ENCODE measurements around the gene BMPR1B. TPM values are rescaled to one million over a fixed set of nuclear protein-coding genes. Genes with fewer than 3 reads are reported as not detected.

The BMPR1B gene
- total RNA-seq, 6 experiments from 2014 or later: 0.31 to 1.6 (median 0.62) TPM

- ATAC-seq: peak in 3 of 4 donors; percentile 44 to 79 (median 49)
- Histone ChIP-seq H3K27me3 (no peaks in the 10 kb centered on the region), H3K27ac (peak overlapping the region in 1 of 3 donors; percentile 63), H3K4me1 (peaks cover 0 to 31% (median 0%) of the 10 kb centered on the region in 4 donors), H3K4me3 (no peak overlapping the region), H3K9me3 (no peaks in the 10 kb centered on the region), H3K36me3 (no peaks in the 10 kb centered on the region)
- WGBS (ENCODE audit: insufficient coverage, low coverage, low lambda C conversion rate, missing lambda C conversion rate): 75% methylated on average over 2 of the region's 2 CpGs
- peak in 1 of 3 donors; percentile 59 for DNase-seq
- TF ChIP-seq POLR2A (IDR thresholded peaks at IDR 0.05) (no peak), CTCF (IDR thresholded peaks at IDR 0.05) (no peak)
- intact Hi-C loops (cut with DNase I): no loop called here
Measured at GRCh38 chr4:94721310-94721709, 36.4 kb upstream of the BMPR1B start.

GRCh38 chr4:94722270-94722669 is 35.5 kb upstream of the BMPR1B start:
- Histone ChIP-seq H3K4me1 (peaks cover 0 to 31% (median 0%) of the 10 kb centered on the region in 4 donors), H3K27ac (peak overlapping the region in 1 of 3 donors; percentile 63), H3K36me3 (no peaks in the 10 kb centered on the region), H3K4me3 (no peak overlapping the region), H3K9me3 (no peaks in the 10 kb centered on the region), H3K27me3 (no peaks in the 10 kb centered on the region)
- ATAC-seq: no peak
- 75% methylated on average over 2 of the region's 2 CpGs for WGBS (ENCODE audit: insufficient coverage, low coverage, low lambda C conversion rate, missing lambda C conversion rate)
- no peak for DNase-seq
- intact Hi-C loops (cut with DNase I): no loop called here
- TF ChIP-seq POLR2A (IDR thresholded peaks at IDR 0.05) (no peak), CTCF (IDR thresholded peaks at IDR 0.05) (no peak)

GRCh38 chr4:94722748-94723147 is 35.0 kb upstream of the BMPR1B start:
- peak in 1 of 4 donors; percentile 29 for ATAC-seq
- Histone ChIP-seq H3K36me3 (no peaks in the 10 kb centered on the region), H3K4me3 (no peak overlapping the region), H3K27ac (peak overlapping the region in 1 of 3 donors; percentile 63), H3K4me1 (peaks cover 0 to 31% (median 0%) of the 10 kb centered on the region in 4 donors), H3K27me3 (no peaks in the 10 kb centered on the region), H3K9me3 (no peaks in the 10 kb centered on the region)
- no peak for DNase-seq
- intact Hi-C loops (cut with DNase I): no loop called here
- WGBS (ENCODE audit: insufficient coverage, low coverage, low lambda C conversion rate, missing lambda C conversion rate): 36% methylated on average over 2 of the region's 2 CpGs
- no peak for TF ChIP-seq POLR2A (IDR thresholded peaks at IDR 0.05)
- TF ChIP-seq CTCF (IDR thresholded peaks at IDR 0.05): no peak

- TF ChIP-seq CTCF (IDR thresholded peaks at IDR 0.05) (no peak), POLR2A (IDR thresholded peaks at IDR 0.05) (no peak)
- intact Hi-C loops (cut with DNase I): no loop called here
- 19% methylated on average over 3 of the region's 3 CpGs for WGBS (ENCODE audit: insufficient coverage, low coverage, low lambda C conversion rate, missing lambda C conversion rate)
- ATAC-seq (peak; percentile 76 to 90 (median 90)), DNase-seq (no peak)
- Histone ChIP-seq H3K4me1 (peaks cover 0 to 31% (median 0%) of the 10 kb centered on the region in 4 donors), H3K36me3 (no peaks in the 10 kb centered on the region), H3K27me3 (no peaks in the 10 kb centered on the region), H3K4me3 (no peak overlapping the region), H3K27ac (peak overlapping the region in 2 of 3 donors; percentile 27 to 63), H3K9me3 (no peaks in the 10 kb centered on the region)
Measured at GRCh38 chr4:94724016-94724790, 33.6 kb upstream of the BMPR1B start.

Data from right lobe of liver (tissue), 6 donors.